Adipose tissue (tissue), 3 donors: Measurements from ENCODE around the gene MPPED2. TPM values are rescaled to one million over a fixed set of nuclear protein-coding genes. Genes with fewer than 3 reads are reported as not detected.

Source experiments
- H3K27ac ChIP-seq: one replicate; pipeline ENCODE4 v1.5.1; 2013; ENCODE audit warnings: low read depth, low read length
- WGBS, 3 donors: extraction: QIAGEN DNeasy Blood & Tissue Kit; methylation state at CpG; one replicate each; pipeline ENCODE4 v1.1.7; 2013; 5-methylcytosine and 5-hydroxymethylcytosine counted together
- polyA plus RNA-seq, 3 donors: library from polyadenylated mRNA; stranded (reverse); fragments of 200-250 nt; gene quantifications; one replicate each; pipeline ENCODE4 v1.2.3, GENCODE V29; 2013
- donor health status: healthy with polysubstance abuse.
- donor health status: Bipolar disorder and iron deficiency.
- donor health status: healthy.

Gene MPPED2
- polyA plus RNA-seq, 3 donors = 0.51 to 1.9 (median 0.86) TPM

DNA sequence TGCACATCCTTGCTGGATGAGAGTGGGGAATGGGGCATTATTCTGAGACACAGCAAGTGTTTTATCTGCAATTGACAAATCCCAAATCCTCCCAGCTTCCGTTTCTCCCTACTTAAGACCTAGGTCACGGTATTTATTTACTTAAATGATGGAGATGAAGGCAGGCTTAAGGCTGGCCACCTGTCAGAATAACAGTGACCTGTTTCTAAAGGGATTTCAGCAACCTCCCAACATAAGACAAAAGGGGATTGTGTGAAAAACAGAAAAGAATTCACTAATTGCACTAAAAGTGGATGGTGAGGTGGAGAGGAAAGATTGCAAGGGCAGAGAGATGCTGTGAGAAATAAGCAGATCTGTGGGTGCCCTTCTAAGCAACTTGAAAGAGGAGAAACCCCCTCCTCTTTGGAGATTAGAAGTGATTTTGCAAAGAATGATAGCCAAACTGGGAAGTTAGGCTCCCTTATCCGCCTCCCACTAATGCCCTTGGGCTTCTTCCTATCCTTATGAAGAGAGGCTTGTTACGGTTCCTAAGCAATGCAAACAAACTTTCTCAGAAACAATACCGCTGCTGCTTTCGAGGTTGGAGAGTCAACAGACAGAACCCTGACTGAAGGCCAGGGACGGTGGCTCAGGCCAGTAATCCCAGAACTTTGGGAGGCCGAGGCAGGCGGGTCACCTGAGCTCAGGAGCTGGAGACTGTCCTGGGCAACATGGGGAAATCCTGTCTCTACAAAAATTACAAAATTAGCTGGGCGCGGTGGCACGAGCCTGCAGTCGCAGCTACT is 179.0 kb downstream of the MPPED2 start:
- no peak overlapping the region for H3K27ac ChIP-seq
- WGBS, 3 donors = 58 to 84% (median 71%) methylated on average over 13 of the region's 13 CpGs

DNA sequence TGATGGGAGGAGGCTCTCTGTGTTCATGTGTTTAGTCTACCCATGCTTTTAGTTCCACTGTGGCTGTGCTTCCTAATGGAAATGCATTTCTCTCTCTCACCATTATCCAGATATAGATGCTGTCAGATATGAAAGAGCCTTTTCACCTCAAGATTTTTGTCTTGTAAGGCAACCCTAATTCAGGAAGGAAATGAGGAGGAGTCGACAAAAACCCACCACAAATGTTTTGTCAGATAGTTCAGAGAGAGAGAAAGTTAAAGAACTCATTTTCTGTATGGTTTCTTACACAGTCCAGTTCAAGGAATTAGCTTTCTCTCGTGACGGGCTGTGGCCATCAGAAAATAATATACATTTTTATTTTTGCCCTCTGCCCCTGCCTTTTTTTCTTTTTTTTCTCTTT is 180.8 kb downstream of the MPPED2 start:
- no peak overlapping the region for H3K27ac ChIP-seq
- WGBS, 3 donors = 36 to 69% (median 40%) methylated on average over 3 of the region's 3 CpGs

DNA sequence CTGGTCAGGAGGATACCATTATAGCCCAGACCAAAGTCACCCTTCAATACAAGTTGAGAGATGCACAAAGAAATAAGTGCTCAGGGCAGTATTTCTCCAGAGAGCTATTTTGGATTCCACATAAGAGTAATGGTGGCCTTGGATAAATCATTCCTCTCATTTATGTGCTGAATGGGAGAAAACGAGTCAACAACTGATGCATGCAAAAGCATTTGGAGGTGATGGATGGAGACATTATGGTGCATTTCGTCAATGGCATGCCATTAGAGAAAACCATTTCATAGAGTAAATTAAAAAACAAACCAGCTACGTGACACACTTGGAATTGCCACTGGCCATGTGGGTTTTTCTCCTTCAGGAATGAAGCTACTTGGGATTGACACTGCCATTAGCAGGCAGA is 182.0 kb downstream of the MPPED2 start:
- WGBS, 3 donors = 76 to 91% (median 87%) methylated on average over 3 of the region's 3 CpGs
- H3K27ac ChIP-seq = no peak overlapping the region

DNA sequence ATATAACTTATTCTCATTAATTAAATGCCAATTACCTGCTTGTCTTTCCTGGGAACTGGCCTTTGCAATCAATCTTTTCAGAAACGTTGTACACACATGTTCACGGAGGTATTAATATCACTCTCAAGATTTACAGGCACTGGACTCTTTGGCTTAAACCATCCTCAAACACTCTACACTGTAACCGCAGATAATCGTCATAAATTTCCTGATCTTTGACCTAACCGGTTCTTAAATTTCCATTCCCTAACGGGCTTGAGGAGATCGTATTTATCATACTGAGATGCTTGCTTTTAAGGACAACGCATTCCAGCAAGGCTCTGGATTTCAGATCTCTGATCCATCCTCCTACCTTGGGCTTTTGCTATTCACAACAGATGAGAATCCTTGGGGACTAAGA is 190.4 kb downstream of the MPPED2 start:
- no peak overlapping the region for H3K27ac ChIP-seq
- WGBS, 3 donors = 51 to 62% (median 55%) methylated on average over 8 of the region's 8 CpGs

DNA sequence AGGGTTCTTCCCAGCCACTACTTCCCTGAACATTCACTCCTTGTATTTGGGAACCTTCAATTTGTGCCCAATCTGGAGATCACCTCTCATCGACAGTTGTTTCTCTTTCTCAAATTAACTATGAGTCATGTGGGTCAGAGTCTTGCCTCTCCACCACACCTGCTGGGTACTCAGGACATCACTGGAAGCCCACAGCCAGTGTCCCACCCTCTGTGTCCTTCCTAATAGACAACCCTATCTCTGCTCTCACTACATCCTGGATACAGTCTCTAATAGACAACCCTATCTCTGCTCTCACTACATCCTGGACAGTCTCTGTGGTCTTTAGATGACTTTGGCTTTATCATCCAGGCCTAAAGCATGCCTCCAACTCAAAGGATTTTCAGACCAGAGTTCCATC is 193.1 kb downstream of the MPPED2 start:
- no peak overlapping the region for H3K27ac ChIP-seq
- 70 to 74% (median 71%) methylated on average over 1 of the region's 1 CpG for WGBS, 3 donors

DNA sequence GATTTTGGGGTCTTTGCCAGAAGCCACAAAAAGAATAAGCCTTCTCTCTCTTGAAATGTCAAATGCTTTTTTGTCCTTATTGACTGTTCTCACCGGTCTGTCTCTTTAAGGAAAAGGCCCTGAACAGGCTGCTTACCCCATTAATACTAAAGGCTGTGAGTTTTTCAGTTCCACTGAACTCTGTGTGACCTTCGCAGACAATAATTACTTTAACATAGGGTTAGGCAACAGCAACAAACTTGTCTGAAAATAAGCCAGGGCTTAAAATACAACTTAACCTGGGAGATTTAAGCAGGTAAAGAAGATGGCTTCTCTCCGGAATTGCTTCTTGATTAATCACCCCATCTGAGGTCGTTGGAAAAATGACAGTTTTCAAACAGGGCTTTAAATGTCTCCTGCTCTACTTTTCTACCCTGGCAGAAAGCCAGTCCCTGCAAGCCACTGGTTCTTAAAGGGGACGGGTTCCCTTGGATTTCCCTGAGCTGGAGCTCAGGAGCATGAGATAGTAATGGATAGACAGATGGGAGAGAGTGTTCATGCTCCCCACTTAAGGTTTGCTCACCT is 193.8 kb downstream of the MPPED2 start:
- no peak overlapping the region for H3K27ac ChIP-seq
- 11 to 25% (median 23%) methylated on average over 5 of the region's 5 CpGs for WGBS, 3 donors

DNA sequence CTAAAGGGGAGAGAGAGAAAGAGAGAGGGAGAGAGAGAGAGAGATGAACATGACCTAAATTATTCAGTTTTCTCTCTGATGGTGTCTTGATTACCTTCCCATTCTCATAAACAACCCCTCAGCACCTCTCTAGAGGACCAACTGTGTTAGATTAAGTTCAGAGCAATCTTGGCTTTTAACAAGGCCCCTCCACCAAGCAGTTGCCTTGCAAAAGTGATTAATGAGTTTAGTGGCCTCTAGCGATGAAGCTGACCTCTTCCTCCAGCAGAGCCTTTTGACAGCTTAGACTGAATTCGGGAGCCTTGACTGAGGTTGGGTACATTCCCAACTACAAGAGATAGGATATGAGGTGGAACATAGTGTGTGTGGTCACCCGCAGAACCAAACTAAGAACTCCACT is 197.2 kb downstream of the MPPED2 start:
- WGBS, 3 donors = 59 to 73% (median 70%) methylated on average over 3 of the region's 3 CpGs

DNA sequence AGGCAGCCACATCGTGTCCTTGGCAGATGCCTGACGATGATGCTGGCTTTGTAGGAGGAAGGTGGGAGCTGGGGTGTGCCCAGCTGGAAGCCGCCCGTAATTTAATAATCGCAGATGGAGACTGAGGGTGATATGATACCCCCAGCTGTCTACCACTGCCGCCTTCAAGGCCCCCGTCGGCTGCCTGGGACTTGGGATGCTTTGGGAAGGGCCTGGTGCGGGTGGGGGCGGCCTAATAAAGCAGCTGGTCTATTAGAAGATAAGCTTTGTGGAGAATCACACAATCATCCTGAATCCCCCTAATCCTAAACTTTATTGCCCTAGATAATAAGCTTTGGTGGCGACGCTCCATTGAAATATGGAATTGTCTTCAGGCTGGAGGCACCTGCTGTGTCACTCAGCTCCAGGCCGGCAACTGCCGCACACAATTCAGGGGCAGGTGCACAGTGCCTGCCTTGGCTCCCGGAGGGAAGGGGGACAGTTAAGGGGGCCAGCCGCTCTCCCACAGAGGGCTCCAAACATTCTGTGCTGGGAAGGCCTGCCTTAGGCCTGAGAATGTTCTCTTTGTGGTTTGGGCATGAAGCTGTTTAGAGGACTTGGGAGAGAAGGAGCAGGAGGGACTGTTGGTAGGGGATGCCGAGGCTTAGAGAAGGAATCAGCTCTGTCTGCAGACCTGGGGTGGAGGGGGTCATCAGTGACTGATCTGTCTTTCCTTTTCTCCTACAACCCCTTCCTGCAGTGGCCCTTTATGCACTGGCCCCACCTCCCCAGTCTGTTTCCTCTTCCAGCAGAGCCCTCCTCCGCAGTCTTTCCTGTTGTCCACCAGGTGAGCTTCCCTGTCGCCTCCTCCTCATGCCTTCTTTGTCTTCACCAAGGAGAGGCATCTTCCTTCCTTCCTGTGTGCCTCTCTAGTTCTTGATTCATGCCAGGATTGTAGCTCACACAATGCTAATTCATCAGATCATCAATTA is 198.0 kb downstream of the MPPED2 start:
- no peak overlapping the region for H3K27ac ChIP-seq
- 88 to 92% (median 90%) methylated on average over 19 of the region's 19 CpGs for WGBS, 3 donors

More for the DNA sequence above, 197.2 kb downstream of the MPPED2 start:
- H3K27ac ChIP-seq = no peak overlapping the region

DNA sequence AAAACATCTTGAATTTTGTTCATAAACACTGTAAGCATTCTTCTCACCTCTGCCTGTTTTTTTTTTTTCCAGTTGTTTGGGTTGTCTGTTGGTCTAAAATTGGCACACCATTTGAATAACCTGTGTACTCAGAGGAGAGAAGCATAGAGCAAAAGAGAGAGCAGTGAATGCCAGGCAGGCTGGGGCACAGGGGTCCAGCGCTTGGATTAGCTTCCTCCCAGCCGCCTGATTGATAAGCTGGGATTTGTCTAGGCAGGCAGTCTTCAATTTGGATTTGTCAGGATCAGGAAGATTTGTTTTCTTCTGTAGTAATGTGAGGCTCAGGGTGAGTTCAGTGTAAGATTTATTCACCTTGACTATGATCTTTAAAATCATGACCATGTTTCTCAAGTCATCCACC is 204.3 kb downstream of the MPPED2 start:
- H3K27ac ChIP-seq = no peak overlapping the region
- 74 to 89% (median 87%) methylated on average over 2 of the region's 2 CpGs for WGBS, 3 donors

DNA sequence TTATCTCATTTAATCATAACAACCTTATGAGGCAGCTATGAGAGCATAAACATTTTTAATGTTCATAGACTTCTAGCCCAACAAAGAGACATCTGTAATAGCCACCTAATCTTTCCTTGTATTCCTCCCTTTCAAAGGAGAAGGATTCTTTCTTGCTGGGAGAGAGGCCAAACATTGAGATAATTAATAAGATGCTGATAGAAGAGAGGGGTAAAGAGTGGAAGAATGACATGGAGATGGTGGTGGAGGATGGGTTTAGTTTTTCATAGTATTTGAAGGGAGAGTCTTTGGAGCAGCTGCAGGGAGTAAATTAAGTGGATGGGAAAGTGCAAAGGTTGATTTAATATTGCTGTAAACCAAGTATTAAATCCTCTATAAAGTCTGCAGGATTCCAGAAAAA is 205.3 kb downstream of the MPPED2 start:
- no peak overlapping the region for H3K27ac ChIP-seq

DNA sequence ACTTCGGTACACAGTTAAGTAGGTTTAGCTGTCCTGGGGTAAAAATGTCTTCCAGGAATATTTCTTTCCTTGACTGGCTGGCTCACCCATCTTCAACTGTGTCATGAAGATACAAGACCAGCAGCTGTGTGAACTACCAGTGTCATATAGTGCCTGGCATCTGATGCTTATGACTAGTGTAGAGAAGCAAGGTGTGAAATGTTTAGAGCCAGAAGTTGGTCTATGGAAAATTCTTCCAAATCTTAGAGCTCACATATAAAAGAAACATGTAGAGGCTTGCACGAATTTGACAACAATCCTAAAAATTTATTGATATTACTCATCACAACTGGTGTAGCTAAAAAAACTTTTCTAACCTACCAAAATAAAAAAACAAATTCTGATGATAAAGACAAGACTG is 208.8 kb downstream of the MPPED2 start:
- H3K27ac ChIP-seq = no peak overlapping the region
- WGBS, 3 donors = 77 to 87% (median 81%) methylated on average over 2 of the region's 2 CpGs

DNA sequence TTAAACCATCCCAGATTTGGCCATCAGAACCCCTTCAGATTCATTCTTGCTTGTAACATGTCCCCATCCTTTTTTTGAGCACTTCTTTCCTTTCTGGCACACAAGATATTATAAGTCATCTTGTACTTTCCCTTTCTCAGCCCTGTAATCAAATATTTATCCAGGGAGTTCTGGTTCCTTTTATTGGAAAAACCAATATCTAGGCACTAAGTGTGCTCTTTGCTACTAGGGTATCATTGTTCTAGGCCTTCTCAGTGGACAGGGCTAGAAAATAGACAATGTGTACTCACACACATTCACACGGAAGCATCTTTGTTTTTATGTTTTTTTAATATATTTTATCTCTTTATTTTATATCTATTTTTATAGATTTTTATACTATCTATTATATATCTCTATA is 216.0 kb downstream of the MPPED2 start:
- no peak overlapping the region for H3K27ac ChIP-seq
- WGBS, 3 donors = 69 to 90% (median 84%) methylated on average over 1 of the region's 1 CpG

DNA sequence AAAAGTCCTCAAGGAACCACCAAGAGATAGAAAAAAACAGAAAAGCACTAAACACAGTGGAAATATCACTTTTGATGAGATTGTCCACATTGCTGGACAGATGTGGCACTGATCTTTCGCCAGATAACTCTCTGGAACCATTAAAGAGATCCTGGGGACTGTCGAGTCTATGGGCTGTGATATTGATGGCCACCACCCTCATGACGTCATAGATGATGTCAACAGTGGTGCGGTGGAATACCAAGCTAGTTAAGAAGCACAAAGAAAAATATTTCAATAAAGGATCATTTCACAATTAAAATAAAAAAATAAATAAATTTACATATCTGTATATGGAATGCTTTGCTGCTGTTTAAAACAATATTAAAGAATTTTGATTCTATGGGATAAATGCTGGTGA is 217.8 kb downstream of the MPPED2 start:
- WGBS, 3 donors = 87 to 91% (median 89%) methylated on average over 4 of the region's 4 CpGs
- H3K27ac ChIP-seq = no peak overlapping the region

DNA sequence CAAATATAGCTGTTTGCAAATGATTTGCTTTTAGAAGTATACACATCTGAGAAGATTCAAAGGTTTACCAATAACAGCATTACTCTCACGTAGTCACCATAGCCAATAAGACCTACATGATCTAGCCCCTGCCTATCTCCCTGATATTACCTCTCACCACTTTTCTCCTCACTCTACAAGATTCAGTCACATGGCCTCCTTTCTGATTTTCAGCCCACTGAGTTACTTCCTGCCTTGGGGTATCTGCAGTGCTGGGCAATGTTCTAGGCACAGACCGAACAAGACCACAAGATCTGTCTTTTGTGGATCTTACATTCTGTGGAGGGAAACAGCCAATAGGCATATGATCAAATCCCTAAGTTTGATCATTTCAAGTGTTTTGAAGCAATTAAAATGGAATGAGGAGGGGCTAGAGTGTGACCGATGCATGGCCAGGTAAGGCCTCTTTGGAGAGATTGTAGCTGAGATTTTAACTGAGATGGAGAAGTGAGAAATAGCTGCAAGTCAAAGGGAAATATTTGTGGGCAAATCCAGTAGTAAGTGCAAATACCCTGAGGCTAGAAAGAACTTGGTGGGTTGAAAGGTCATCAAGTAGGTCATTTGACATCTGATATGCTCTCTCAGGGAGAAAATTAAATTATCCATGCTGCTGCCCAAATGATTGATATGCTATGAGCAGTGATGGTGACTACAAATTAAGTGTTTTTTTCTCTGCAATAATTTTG is 220.2 kb downstream of the MPPED2 start:
- no peak overlapping the region for H3K27ac ChIP-seq
- WGBS, 3 donors = 93 to 98% (median 96%) methylated on average over 3 of the region's 3 CpGs

DNA sequence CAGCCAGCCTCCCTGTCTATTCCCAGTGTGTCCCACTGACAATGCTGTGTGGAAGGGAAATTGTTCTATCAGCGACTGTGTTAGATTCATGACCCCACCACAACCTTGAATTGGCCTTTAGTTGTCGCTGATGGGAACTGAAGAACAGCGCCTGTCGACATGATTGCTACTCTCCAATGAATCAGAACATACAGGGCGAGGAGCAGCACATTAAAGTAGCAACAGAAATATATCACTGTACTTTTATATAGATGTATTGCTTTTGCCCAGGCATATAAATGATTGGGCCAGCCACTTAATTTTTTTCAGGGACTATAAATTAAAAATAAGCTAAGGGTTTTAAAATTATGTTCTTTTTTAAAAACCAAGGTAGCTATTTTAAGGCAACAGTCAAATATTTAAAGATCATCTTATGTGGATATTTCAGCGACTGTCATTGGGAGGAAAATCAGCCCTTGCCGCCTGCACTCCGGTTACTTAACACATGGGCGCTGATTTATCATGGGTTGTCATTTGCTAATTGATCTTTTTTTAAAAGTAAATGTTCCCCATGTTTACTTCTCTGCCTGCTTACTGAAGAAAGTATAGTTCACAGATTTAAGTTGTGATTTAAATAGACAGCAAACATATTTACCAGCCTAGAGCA is 221.2 kb downstream of the MPPED2 start:
- WGBS, 3 donors = 56 to 85% (median 82%) methylated on average over 9 of the region's 9 CpGs
- H3K27ac ChIP-seq = no peak overlapping the region

DNA sequence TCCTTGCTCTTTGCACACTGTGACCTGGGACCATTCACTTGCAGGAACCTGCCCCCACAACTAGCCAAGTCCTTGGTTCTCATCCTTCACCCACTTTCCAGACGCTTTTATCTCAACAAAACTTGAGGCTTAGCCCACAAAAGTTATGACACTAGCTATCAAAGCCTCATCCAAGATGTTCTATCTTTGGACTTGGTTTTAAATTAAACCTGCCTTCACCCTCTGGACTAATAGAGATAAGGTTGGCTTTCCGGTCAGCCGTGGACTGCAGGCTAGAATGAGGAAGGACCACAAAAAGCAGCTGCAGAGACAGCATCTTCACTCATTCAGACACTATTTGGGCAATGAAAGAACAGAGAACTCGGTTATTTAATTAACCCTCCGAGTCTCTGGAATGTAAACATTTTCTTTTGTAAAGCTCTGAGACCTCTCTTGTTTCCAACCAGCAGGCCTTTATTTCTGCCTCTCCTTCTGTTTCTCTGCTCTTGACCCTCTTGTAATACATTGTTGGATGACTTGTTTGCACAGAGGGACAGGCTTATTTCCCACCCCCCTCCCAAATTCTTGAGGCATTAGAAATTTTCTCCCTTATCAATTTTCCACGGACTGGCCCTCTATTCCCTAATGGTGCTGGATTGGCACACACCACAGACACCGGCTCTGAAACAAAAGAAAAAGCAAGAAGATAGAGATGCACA is 221.9 kb downstream of the MPPED2 start:
- 41 to 54% (median 53%) methylated on average over 7 of the region's 7 CpGs for WGBS, 3 donors
- no peak overlapping the region for H3K27ac ChIP-seq

DNA sequence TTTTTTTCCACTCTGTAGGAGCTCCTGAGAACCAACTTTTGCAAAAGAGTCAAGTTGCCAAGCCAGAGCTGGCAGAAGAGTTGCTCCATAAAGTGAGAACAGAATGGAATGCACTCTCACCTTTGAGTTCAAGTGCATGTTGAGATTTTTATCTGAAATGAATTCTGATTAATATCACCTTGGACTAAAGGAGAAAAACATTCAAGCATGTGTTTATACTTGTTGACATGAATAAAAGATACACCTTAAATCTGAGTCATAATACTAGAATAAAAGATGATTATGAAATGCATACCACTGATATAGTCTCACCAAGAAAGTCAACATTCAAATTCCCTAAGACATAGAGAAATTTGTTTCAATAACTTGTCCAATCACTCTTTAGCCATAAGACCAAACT is 225.4 kb downstream of the MPPED2 start:
- no peak overlapping the region for H3K27ac ChIP-seq
